ENCODE results near the gene SAG. TPM values are rescaled to one million over a fixed set of nuclear protein-coding genes. Genes with fewer than 3 reads are reported as not detected.

SAG gene
- total and polyA plus RNA-seq, 9 of the 15 experiments (the other 6 are each of a cell fraction or from before 2014, with no cell fraction given) = 0.04 to 0.64 (median 0.31) TPM; not detected in 5

DNA sequence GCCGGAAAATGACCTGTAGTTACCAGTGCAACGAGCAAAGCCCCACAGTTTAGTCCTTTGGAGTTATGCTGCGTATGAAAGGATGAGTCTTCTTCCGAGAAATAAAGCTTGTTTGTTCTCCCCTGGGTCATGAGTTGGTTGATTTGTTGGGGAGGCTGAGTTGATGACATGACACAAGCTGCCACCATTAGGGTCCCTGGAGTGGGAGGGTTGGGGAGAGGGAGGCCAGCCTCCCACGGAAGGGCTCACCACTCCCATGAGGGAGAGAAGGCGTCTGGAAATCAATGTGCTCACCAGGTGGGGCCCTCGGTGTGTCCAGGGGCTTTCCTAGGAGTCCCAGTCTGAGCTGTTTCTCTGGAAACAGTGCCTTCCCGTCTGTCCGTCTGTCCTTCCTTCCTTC is 39.3 kb downstream of the SAG start (continued):
- TF ChIP-seq ILF3 (IDR thresholded peaks at IDR 0.05; ENCODE audit: borderline replicate concordance) (no peak), HDAC8 (tag; IDR thresholded peaks at IDR 0.05) (no peak), DACH1 (IDR thresholded peaks at IDR 0.05; ENCODE audit: partially characterized antibody) (no peak), POLR2B (IDR thresholded peaks at IDR 0.05; ENCODE audit: low read depth, partially characterized antibody) (no peak), GATA2 (CRISPR knock-in tag; IDR thresholded peaks at IDR 0.05) (no peak), PHTF2 (CRISPR knock-in tag; IDR thresholded peaks at IDR 0.05) (no peak), JUND (IDR thresholded peaks at IDR 0.05; ENCODE audit: borderline replicate concordance, low read depth, low read length) (no peak), JUND (tag; IDR thresholded peaks at IDR 0.05; ENCODE audit: borderline replicate concordance, low read depth, low read length) (no peak)
- TF ChIP-seq, protein P1, sequence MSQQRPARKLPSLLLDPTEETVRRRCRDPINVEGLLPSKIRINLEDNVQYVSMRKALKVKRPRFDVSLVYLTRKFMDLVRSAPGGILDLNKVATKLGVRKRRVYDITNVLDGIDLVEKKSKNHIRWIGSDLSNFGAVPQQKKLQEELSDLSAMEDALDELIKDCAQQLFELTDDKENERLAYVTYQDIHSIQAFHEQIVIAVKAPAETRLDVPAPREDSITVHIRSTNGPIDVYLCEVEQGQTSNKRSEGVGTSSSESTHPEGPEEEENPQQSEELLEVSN (IDR thresholded peaks at IDR 0.05; ENCODE audit: borderline replicate concordance in 1 of 2, extremely low read depth in 1 of 2, insufficient read depth in 1 of 2, insufficient read length in 1 of 2, low read depth in 1 of 2, low read length in 1 of 2, poor library complexity in 1 of 2, severe bottlenecking in 1 of 2) = no peak
- TF ChIP-seq, protein P2, sequence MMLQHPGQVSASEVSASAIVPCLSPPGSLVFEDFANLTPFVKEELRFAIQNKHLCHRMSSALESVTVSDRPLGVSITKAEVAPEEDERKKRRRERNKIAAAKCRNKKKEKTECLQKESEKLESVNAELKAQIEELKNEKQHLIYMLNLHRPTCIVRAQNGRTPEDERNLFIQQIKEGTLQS (IDR thresholded peaks at IDR 0.05) = no peak
- TF ChIP-seq, protein P2 (CRISPR knock-in tag; conservative IDR thresholded peaks at IDR 0.05) = no peak
